Measurements from ENCODE around the gene PALB2.
"Not testable (repeated sequence)": the region's sequence is repeated elsewhere in the genome, so short reads cannot be mapped to it uniquely, and the experiment has no call there.

Gene PALB2

GRCh38 chr16:23584186-23585076 lies 56.7 kb downstream of the PALB2 start:
- peaks cover 61% of the 10 kb centered on the region for H3K36me3 ChIP-seq (ENCODE audit: insufficient read depth, low read length)

GRCh38 chr16:23583271-23583670 lies 57.8 kb downstream of the PALB2 start:
- H3K4me3 ChIP-seq (ENCODE audit: low read length); H3K9me3 ChIP-seq (ENCODE audit: low read length); H3K4me1 ChIP-seq (ENCODE audit: insufficient read depth, low read length); H2AFZ ChIP-seq (ENCODE audit: low read depth, low read length); H3K27me3 ChIP-seq (ENCODE audit: insufficient read depth, low read length): not testable (repeated sequence)
- peaks cover 64% of the 10 kb centered on the region for H3K36me3 ChIP-seq (ENCODE audit: insufficient read depth, low read length)

More at GRCh38 chr16:23584186-23585076, 56.7 kb downstream of the PALB2 start:
- no peak overlapping the region for H3K4me3 ChIP-seq (ENCODE audit: low read length)
- H2AFZ ChIP-seq (ENCODE audit: low read depth, low read length), result no peak overlapping the region
- H3K9me3 ChIP-seq (ENCODE audit: low read length), result no peaks in the 10 kb centered on the region
- no peaks in the 10 kb centered on the region for H3K4me1 ChIP-seq (ENCODE audit: insufficient read depth, low read length)
- no peaks in the 10 kb centered on the region for H3K27me3 ChIP-seq (ENCODE audit: insufficient read depth, low read length)

GRCh38 chr16:23581764-23582163 lies 59.3 kb downstream of the PALB2 start:
- Histone ChIP-seq H3K36me3 (ENCODE audit: insufficient read depth, low read length) (peaks cover 57% of the 10 kb centered on the region), H3K4me3 (ENCODE audit: low read length) (no peak overlapping the region), H3K4me1 (ENCODE audit: insufficient read depth, low read length) (no peaks in the 10 kb centered on the region)

DNA sequence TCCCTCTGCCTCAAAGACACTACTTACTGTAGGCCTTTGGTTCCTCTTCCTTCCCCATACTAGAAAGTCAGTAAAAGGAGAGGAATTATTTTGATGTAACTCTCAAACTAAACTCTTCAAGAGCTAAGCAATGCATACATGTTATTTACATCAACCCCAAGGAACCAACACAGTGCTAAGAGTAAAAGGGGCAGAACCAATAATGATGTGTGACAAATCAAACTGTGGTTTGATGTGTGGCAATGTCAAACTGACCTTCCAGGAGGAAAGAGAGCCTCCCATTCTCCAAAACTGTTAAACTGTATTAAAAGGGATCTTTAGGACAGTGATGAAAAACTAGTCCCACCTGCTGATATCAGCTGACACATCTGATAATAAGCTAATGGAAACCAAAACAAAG lies 60.7 kb downstream of the PALB2 start:
- H3K4me1 ChIP-seq (ENCODE audit: insufficient read depth, low read length), result no peaks in the 10 kb centered on the region
- H3K4me3 ChIP-seq (ENCODE audit: low read length), result no peak overlapping the region
- H3K9me3 ChIP-seq (ENCODE audit: low read length), result no peaks in the 10 kb centered on the region
- H3K36me3 ChIP-seq (ENCODE audit: insufficient read depth, low read length), result peaks cover 50% of the 10 kb centered on the region
- H3K27me3 ChIP-seq (ENCODE audit: insufficient read depth, low read length), result no peaks in the 10 kb centered on the region
- H2AFZ ChIP-seq (ENCODE audit: low read depth, low read length), result no peak overlapping the region

More at GRCh38 chr16:23581764-23582163, 59.3 kb downstream of the PALB2 start:
- Histone ChIP-seq H2AFZ (ENCODE audit: low read depth, low read length) (no peak overlapping the region), H3K27me3 (ENCODE audit: insufficient read depth, low read length) (no peaks in the 10 kb centered on the region), H3K9me3 (ENCODE audit: low read length) (no peaks in the 10 kb centered on the region)

DNA sequence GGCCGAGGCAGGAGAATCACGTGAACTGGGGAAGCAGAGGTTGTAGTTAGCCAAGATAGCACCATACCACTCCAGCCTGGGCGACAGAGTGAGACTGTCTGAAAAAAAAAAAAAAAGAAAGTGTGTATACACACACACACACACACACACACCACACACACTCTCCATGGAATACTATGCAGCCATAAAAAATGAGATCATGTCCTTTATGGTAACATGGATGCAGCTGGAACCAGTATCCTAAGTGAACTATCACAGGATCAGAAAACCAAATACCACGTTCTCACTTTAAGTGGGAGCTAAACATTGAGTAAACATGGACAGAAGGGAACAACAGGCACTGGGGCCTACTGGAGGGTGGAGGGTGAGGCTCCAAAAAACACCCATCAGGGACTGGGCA lies 61.7 kb downstream of the PALB2 start:
- Histone ChIP-seq H2AFZ (ENCODE audit: low read depth, low read length) (no peak overlapping the region), H3K4me3 (ENCODE audit: low read length) (no peak overlapping the region), H3K27me3 (ENCODE audit: insufficient read depth, low read length) (no peaks in the 10 kb centered on the region), H3K9me3 (ENCODE audit: low read length) (no peaks in the 10 kb centered on the region), H3K36me3 (ENCODE audit: insufficient read depth, low read length) (peaks cover 43% of the 10 kb centered on the region), H3K4me1 (ENCODE audit: insufficient read depth, low read length) (no peaks in the 10 kb centered on the region)

DNA sequence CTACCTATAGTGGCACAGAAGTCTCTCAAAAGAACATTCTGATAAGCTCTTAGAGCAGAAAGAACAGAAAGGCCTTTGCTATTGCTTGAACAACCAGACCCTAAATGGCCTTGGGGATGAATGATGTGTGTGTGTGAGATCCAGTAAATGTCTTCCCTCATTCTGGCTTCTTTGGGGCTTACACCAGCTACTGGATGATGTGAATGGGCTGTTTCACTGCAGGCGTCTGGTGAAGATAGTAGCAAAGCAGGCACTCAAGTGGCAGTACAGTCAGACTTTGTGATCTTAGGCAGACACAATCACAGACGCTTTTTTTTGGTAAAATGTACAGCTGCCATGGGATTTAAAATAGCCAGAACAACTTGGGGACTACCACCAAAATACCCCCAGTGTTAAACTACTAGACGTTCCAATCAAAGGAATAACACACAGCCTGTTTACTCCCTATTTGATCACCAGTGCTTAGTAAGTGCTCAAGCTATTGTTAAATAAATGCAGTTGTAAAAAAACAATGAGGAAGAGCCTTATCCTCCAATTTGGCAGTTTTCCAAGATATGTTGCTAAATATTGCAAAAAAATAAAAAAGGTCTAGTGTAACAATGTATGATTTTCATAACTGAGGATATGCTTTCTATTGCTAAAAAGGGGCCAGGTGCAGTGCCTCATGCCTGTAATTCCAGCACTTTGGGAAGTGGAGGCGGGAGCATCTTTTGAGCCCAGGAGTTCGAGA lies 62.8 kb downstream of the PALB2 start:
- Histone ChIP-seq H3K36me3 (ENCODE audit: insufficient read depth, low read length) (peaks cover 48% of the 10 kb centered on the region), H3K4me1 (ENCODE audit: insufficient read depth, low read length) (no peaks in the 10 kb centered on the region), H3K4me3 (ENCODE audit: low read length) (no peak overlapping the region), H3K27me3 (ENCODE audit: insufficient read depth, low read length) (no peaks in the 10 kb centered on the region), H2AFZ (ENCODE audit: low read depth, low read length) (no peak overlapping the region), H3K9me3 (ENCODE audit: low read length) (no peaks in the 10 kb centered on the region)

DNA sequence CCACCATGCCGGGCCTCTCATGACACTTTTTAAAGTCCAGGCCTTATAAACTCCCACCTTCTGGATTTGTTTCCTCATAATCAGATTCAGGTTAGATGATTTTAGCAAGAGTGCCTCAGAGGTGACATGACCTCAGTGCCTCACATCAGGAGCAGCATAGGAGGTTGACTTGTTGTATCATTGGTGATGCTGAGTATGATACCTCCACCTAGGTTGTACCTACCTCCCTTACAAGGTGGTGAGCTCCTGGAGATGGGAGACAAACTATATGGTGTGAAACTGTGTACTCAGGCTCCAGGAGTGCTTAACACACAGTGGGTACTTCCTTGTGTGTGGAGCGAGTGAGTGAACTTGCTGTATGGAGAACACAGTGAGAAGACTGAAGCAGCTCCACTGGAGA lies 63.6 kb downstream of the PALB2 start:
- H2AFZ ChIP-seq (ENCODE audit: low read depth, low read length), result no peak overlapping the region
- peaks cover 54% of the 10 kb centered on the region for H3K36me3 ChIP-seq (ENCODE audit: insufficient read depth, low read length)
- no peaks in the 10 kb centered on the region for H3K27me3 ChIP-seq (ENCODE audit: insufficient read depth, low read length)

GRCh38 chr16:23575834-23576233 lies 65.3 kb downstream of the PALB2 start:
- Histone ChIP-seq H3K4me3 (ENCODE audit: low read length) (no peak overlapping the region), H3K27me3 (ENCODE audit: insufficient read depth, low read length) (no peaks in the 10 kb centered on the region), H3K4me1 (ENCODE audit: insufficient read depth, low read length) (no peaks in the 10 kb centered on the region), H2AFZ (ENCODE audit: low read depth, low read length) (no peak overlapping the region), H3K36me3 (ENCODE audit: insufficient read depth, low read length) (peaks cover 56% of the 10 kb centered on the region), H3K9me3 (ENCODE audit: low read length) (no peaks in the 10 kb centered on the region)

More for the DNA sequence above, 63.6 kb downstream of the PALB2 start:
- Histone ChIP-seq H3K4me1 (ENCODE audit: insufficient read depth, low read length) (no peaks in the 10 kb centered on the region), H3K9me3 (ENCODE audit: low read length) (no peaks in the 10 kb centered on the region), H3K4me3 (ENCODE audit: low read length) (no peak overlapping the region)

DNA sequence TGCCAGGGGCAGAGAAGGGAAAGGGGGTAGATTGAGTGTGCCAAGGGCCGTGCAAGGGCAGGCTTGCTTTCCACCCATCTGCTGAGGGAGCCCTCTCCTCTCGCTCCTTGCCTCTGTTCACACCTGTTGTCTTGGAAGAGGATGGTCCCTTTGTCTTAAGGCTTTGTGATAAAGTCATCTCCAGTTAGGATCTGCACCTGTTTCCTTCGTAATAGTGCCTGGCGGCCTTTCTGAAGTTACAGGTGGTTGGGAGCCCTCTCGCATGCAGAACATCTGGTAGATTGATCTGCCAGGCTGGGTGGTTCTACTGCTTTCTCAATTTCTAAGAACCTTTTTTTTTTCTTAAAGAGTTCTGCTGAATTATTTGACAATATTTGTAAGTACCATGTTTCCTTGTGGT lies 67.3 kb downstream of the PALB2 start:
- Histone ChIP-seq H3K9me3 (ENCODE audit: low read length) (no peaks in the 10 kb centered on the region), H3K27me3 (ENCODE audit: insufficient read depth, low read length) (no peaks in the 10 kb centered on the region), H3K4me1 (ENCODE audit: insufficient read depth, low read length) (no peaks in the 10 kb centered on the region), H3K4me3 (ENCODE audit: low read length) (no peak overlapping the region), H2AFZ (ENCODE audit: low read depth, low read length) (no peak overlapping the region), H3K36me3 (ENCODE audit: insufficient read depth, low read length) (peaks cover 53% of the 10 kb centered on the region)

DNA sequence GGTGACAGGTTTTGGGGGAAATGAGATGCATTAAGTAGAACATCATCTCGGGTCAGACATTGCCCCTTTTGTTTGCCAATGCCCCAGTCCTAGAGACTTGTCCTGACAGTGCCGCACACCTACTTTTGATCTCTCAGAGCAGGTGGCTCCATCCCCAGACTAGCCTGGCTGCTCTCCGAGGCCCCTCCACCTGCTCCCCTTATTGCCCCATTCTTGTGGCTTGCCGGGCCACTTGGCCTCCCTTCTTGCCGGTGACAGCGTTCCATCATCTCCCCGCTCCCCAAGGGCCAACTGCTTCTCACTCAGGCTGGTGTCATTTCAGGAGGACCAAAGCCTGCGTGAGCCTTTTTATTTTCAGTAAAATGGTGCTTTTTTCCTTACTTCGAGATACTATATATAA lies 68.7 kb downstream of the PALB2 start:
- peaks cover 58% of the 10 kb centered on the region for H3K36me3 ChIP-seq (ENCODE audit: insufficient read depth, low read length)
- no peaks in the 10 kb centered on the region for H3K4me1 ChIP-seq (ENCODE audit: insufficient read depth, low read length)
- H3K4me3 ChIP-seq (ENCODE audit: low read length), result no peak overlapping the region
- H3K9me3 ChIP-seq (ENCODE audit: low read length), result no peaks in the 10 kb centered on the region
- H2AFZ ChIP-seq (ENCODE audit: low read depth, low read length), result no peak overlapping the region
- H3K27me3 ChIP-seq (ENCODE audit: insufficient read depth, low read length), result no peaks in the 10 kb centered on the region

- H2AFZ ChIP-seq (ENCODE audit: low read depth, low read length), result no peak overlapping the region
- H3K9me3 ChIP-seq (ENCODE audit: low read length), result no peaks in the 10 kb centered on the region
- H3K4me1 ChIP-seq (ENCODE audit: insufficient read depth, low read length), result no peaks in the 10 kb centered on the region
- H3K36me3 ChIP-seq (ENCODE audit: insufficient read depth, low read length), result peaks cover 62% of the 10 kb centered on the region
- H3K4me3 ChIP-seq (ENCODE audit: low read length), result no peak overlapping the region
- no peaks in the 10 kb centered on the region for H3K27me3 ChIP-seq (ENCODE audit: insufficient read depth, low read length)
Observed at GRCh38 chr16:23571895-23572294, 69.2 kb downstream of the PALB2 start.

DNA sequence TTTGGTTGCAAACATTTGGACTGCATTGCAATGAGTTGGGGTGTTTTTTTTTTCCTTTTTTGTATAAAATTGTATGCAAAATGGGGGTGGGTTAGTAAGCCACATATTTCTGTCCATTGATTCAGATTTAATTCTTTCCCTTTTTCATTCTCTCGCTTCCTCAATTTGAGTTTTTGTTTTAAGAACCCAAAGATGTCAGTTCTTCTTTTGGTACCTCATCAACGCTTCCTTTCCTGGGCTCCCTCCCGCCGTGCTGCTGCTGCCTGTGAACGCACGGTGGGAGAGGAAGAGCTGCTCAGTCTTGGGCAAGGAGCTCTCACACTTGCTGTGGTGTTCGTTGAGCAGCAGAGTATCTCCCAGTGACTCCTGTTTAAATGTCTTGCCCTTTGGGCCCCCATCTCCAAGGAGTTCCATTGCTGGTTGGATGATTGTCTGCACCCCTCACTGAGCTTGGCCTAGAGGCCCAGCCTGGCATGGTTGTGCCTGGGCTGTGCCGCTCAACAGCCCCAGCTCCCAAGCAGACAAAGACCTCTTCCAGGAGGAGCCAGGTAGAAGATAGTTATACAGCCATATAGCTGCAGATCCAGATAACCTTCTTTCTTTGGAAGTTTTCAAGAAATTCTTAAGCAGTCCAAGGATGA lies 70.0 kb downstream of the PALB2 start:
- no peaks in the 10 kb centered on the region for H3K9me3 ChIP-seq (ENCODE audit: low read length)
- no peaks in the 10 kb centered on the region for H3K27me3 ChIP-seq (ENCODE audit: insufficient read depth, low read length)
- H2AFZ ChIP-seq (ENCODE audit: low read depth, low read length), result no peak overlapping the region
- no peak overlapping the region for H3K4me3 ChIP-seq (ENCODE audit: low read length)
- peaks cover 69% of the 10 kb centered on the region for H3K36me3 ChIP-seq (ENCODE audit: insufficient read depth, low read length)
- no peaks in the 10 kb centered on the region for H3K4me1 ChIP-seq (ENCODE audit: insufficient read depth, low read length)

GRCh38 chr16:23567602-23568001 lies 73.5 kb downstream of the PALB2 start:
- no peak overlapping the region for H2AFZ ChIP-seq (ENCODE audit: low read depth, low read length)
- H3K9me3 ChIP-seq (ENCODE audit: low read length), result no peaks in the 10 kb centered on the region
- H3K4me1 ChIP-seq (ENCODE audit: insufficient read depth, low read length), result no peaks in the 10 kb centered on the region
- H3K4me3 ChIP-seq (ENCODE audit: low read length), result no peak overlapping the region
- no peaks in the 10 kb centered on the region for H3K27me3 ChIP-seq (ENCODE audit: insufficient read depth, low read length)
- H3K36me3 ChIP-seq (ENCODE audit: insufficient read depth, low read length), result peaks cover 85% of the 10 kb centered on the region
